Limb (tissue), 2 donors: ENCODE results near the gene ARHGEF12.

Experiments used
- DNase-seq, 2 donors: peaks; one replicate each; pipeline ENCODE4 v3.0.0-alpha.2; 2016; ENCODE audit errors: extremely low spot score in 2 of 2

ARHGEF12 gene, protein sequence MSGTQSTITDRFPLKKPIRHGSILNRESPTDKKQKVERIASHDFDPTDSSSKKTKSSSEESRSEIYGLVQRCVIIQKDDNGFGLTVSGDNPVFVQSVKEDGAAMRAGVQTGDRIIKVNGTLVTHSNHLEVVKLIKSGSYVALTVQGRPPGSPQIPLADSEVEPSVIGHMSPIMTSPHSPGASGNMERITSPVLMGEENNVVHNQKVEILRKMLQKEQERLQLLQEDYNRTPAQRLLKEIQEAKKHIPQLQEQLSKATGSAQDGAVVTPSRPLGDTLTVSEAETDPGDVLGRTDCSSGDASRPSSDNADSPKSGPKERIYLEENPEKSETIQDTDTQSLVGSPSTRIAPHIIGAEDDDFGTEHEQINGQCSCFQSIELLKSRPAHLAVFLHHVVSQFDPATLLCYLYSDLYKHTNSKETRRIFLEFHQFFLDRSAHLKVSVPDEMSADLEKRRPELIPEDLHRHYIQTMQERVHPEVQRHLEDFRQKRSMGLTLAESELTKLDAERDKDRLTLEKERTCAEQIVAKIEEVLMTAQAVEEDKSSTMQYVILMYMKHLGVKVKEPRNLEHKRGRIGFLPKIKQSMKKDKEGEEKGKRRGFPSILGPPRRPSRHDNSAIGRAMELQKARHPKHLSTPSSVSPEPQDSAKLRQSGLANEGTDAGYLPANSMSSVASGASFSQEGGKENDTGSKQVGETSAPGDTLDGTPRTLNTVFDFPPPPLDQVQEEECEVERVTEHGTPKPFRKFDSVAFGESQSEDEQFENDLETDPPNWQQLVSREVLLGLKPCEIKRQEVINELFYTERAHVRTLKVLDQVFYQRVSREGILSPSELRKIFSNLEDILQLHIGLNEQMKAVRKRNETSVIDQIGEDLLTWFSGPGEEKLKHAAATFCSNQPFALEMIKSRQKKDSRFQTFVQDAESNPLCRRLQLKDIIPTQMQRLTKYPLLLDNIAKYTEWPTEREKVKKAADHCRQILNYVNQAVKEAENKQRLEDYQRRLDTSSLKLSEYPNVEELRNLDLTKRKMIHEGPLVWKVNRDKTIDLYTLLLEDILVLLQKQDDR (N-terminal part only)

GRCh38 chr11:120335908-120336640 is at the start of gene ARHGEF12:
Gene ARHGEF12 (plus strand): TSS chr11:120336413. CDS start chr11:120337244, 831 bp downstream.
- peak; percentile 97 to 98 for DNase-seq

GRCh38 chr11:120288021-120288420 is 48.2 kb upstream of the ARHGEF12 start:
- DNase-seq = no peak

DNA sequence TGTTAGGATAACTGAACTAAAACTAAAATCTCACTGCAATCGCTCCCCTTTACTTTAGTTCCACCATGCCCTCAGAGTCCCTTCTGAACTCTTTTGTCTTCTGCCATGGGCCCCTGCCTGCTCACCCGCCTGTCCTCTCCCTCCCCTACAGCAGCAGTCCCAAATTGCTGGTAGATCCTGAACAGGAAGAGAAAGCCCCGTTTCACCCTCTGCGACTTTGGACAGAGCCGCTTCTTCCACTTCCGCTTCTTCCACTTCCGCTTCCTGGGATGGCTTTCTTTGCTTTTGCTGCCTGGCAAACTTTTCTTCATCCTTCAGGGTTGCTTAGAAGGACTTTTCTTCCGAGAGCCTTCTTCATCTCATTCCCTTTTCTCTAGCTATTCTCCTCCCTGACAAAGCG is 46.8 kb upstream of the ARHGEF12 start:
- DNase-seq = no peak

DNA sequence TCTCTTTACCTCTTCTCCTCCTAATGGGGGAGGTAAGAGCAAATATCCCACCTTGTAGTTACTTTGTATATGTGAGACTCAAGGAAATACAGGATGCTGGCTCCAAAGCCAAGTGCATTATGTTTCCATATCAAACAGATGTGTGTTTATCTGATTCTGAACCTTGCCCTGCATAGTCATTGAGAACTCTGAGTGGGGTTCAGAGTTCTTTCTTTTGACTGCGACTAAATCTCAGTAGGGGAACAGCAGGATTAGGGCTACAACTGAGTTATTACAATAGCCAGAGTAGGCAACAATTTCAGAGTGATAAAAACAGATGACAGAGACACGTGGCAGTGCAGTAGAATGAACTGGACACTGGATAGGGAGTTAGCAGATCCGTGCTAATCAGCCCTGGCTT is 45.3 kb upstream of the ARHGEF12 start:
- DNase-seq = no peak

GRCh38 chr11:120293038-120293800 is 43.0 kb upstream of the ARHGEF12 start:
- DNase-seq = no peak

DNA sequence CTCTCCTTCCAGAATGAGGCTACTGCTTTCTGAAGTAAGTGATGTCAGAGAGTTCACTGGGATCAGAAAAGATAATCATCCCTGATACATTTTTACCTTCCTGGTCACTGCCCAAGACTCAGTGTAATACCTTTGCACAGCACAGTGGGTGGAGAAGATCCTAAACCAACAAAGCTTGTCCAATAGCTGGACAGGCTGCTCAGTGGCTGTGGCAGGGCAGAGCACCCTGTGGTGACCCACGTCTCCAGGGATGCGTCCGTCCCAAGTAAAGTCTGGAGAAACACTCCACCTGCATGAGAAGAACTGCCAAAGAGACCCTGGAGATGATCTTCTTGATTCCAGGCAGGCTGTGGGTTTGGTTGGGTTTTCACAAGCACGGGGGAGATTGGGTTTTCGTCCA is 42.1 kb upstream of the ARHGEF12 start:
- DNase-seq = no peak

DNA sequence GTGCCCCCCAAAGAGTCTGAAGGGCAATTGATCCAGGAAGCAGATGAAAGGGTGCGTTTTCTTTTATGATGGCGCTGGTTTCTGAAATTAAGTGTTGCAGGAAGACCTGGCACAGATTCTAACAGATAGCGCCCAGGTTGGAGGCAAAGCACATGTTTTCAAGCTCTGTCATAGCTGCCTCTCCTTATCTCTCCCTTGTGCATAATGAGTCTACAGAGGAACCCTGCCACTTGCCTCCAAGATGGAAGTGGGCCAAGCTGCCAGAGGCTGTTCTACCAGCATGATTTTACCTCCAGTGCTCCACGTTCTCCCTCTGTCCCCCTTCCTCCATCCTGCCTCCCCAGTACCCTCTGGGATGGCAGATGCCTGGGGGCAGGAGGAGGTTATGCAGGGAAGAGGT is 41.1 kb upstream of the ARHGEF12 start:
- DNase-seq = no peak

DNA sequence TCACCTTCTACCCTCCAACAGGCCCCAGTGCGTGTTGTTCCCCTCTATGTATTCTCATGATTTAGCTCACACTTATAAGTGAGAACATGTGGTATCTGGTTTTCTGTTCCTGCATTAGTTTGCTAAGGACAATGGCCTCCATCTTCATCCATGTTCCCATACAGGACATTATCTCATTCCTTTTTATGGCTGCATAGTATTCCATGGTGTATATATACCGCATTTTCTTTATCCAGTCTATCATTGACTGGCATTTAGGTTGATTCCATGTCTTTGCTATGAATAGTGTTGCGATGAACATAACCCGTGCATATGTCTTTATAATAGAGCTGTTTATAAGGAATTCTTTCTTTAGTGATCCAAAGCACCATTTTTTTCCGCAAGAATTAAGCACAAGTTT is 39.7 kb upstream of the ARHGEF12 start:
- DNase-seq = no peak

DNA sequence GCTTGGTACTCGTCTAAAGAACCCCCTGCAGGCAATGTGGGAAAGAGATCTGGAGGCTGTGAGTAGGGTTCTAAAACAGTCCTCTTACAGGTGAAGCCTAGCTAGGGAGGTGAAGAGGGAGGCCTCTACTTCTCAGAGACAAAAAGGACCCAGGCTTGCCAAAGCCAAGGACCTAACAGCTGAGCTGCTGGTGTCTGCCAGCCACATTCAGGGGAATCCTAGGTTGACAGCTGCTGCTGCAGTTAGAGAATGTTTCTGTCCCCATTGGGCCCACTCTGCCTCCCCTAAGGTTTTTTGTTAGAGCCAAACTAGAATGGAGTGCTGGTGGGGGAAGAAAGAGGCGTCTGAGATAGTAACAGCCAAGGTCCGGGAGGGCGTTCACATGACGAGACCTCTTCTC is 37.8 kb upstream of the ARHGEF12 start:
- DNase-seq = no peak

DNA sequence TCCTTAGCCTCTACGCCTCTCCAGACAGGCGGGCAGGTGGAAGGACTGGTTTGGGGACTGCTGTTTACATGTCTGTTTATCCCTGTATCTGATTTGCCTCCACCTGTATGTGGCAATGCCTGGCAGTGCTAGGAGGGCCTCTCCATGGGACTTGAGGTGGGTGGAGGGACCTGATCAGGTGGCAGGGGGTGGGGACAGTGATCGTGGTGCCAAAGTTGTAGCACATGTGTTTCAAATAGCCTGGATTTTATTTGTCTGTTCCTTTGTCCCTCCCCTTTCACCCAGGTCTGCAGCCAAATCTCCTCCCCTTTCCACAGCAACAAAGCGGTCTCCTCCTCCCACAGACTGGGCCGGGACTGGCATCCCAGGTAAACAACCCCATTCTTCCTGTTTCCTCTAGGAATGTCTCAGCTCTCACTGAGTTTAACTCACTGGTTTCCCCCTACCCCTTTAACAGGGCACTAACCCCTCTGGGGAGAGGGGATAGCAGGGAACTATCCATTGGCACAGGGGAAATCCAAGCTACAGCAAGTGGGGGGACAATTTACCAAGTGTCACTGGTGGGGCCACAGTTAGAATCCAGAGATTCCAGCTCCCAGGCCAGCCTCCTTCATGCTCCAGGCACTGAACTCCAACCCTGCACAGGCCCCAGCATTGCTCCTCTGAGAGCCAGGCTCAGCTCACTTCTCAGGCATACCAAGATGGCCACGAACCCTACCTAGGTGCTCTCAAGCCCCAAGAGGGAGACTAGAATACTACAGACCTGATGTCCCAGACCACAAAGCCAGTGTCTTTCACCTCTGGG is 34.0 kb upstream of the ARHGEF12 start:
- DNase-seq = no peak

DNA sequence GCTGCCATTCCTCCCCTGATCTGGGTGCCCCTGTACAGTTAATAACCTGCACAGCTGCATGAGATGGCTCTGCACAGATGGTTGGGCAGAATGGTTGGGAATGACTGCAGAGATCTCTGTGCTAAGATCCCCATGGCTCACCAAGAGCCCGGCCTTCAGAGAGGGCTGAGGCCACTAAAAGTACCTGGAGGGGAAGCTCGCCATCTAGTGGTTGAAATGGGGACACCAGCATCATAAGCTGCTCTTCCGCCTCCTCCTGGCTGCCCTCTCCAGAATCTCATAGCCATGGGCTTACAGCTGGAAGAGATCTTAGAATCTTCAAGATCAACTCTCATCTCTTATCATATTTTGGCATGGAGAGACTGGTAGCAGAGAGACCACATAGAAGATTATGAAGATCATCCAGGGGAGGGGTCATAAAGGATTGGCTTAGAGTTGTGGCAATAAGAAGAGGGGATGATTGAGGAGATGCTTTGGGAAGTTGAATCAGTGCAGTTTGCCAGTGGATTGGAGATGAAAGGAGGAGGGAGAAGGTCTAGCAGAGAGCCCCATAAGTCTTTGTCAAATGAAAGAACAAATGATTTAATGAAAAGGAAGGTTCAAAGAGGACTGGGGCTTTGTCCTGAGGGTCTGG is 33.1 kb upstream of the ARHGEF12 start:
- peak; percentile 65 to 72 for DNase-seq

- no peak for DNase-seq
Observed at GRCh38 chr11:120304526-120304925, 31.7 kb upstream of the ARHGEF12 start.

- no peak for DNase-seq
Observed at GRCh38 chr11:120305286-120305685, 30.9 kb upstream of the ARHGEF12 start.

DNA sequence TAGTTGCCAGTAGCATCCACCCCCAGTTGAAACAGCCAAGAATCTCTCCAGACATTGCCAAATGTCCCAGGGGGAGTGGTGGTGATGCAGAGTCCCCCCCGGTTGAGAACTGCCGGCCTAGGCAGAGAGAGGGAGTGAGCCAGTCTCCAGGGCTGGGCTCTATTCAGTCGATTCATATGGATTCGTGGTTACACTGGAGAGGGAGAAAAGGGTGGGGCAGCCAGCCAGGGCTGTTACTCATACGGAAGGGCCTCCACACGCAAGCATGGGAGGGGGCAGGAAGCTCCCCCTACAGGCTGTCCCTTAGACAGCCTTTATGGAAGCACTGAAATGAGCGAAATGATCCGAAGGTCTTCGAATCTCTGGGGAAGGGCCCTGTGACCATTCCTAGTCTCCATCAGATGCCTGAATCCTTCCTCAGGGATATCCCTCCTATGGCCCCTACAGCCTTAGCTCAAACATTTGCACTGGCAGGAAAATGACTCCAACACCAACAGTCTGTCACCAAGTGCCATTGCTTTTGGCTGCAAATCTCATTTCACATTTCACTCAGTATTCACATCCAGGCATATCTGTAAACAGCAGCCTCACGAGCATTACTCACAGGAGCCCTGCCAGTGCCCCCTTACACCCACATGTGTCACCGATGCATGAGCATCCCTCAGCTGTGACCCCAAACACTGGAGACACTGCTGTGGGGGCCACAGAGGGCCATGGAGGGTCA is 29.5 kb upstream of the ARHGEF12 start:
- no peak for DNase-seq

DNA sequence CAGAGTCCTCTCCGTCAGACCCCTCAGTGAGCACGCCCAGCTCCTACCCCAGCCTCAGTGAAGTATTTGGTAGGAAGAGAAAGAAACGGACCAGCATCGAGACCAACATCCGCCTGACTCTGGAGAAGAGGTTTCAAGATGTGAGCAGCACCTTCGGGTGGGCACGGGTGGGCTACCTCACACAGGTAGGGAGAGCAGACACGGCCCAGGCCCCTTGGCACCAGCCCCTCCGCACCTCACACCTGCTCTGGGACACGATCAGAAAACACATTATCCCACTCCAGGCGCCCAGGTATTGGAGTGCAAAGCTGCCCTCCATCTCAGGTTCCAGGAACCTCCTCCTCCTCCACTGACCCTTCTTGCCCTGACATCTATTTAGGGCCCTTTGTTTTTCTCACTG is 28.7 kb upstream of the ARHGEF12 start:
- DNase-seq = no peak

DNA sequence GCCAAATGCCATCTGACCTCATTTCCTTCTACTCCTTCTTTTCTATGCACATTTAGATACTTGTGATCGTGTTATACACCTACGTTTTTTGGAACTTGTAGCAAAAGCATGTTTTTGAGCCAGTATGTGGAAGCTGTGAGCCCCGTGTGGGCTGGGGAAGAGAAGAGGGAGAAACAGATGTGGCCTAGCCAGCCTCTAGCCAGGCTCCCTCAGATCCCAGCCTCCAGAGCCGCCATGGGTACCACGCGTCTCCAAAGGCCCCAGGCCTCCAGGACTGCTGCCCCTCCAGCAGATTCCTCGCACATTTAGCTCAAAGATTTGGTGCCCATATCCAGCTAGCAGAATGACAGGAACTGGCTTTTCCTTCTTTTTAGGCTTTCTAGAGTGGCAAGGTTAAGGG is 28.1 kb upstream of the ARHGEF12 start:
- DNase-seq = no peak

GRCh38 chr11:120310870-120311269 is 25.3 kb upstream of the ARHGEF12 start:
- DNase-seq = no peak

DNA sequence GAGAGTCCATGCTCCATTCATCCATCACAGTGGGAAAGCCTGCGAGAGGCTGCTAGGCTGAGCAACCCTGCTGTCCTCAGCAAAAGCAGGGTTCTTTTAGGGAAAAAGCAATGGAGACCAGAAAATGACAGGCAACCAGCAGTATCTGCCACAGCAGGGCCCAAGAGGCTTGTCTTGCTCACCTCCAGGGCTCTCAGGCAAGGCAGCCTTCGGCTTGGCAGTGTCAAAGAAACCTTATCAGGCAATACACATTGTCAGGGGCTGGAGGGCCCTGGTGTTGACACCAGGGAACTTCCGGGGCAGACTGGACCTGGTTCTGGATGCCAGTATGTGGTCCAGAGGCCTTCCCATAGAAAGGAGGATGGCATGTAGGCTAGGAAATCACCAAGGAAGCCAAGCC is 21.4 kb upstream of the ARHGEF12 start:
- DNase-seq = no peak
